GM21717 (cell line): Measurements from ENCODE around the gene ADAMTS12.

Experiments used
- ATAC-seq: cut with Tn5 transposase; IDR thresholded peaks from one replicate; pipeline ENCODE4 v1.9.1; 2021; ENCODE audit warnings: mild to moderate bottlenecking, moderate library complexity; ENCODE audit not compliant: unreplicated experiment

The ADAMTS12 gene

DNA sequence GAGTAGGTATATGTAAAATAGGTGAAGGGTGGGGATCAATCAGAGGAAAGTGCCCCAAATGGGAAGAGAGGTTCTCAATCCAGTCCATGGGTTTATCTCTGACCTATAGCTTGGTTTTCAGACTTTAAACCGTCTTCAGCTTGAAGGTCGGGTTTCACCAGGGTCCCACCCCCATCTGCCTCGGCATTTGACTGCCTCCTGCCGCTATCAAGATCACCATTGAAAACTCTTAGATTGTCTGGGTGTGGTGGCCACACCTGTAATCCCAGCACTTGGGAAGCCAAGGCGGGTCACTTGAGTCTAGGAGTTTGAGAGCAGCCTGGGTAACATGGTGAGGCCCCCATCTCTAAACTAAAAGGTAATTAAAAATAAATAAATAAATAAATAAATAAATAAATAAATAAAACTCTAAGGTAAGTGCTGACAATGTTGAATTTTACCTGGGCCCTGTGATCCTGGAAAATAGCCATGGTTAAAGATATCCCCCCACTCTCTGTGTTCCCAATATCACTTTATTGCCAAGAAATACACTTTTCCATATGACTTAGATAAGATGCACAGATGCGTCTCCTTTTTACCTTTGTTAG, 402.2 kb downstream of the ADAMTS12 start:
- ATAC-seq = no peak

DNA sequence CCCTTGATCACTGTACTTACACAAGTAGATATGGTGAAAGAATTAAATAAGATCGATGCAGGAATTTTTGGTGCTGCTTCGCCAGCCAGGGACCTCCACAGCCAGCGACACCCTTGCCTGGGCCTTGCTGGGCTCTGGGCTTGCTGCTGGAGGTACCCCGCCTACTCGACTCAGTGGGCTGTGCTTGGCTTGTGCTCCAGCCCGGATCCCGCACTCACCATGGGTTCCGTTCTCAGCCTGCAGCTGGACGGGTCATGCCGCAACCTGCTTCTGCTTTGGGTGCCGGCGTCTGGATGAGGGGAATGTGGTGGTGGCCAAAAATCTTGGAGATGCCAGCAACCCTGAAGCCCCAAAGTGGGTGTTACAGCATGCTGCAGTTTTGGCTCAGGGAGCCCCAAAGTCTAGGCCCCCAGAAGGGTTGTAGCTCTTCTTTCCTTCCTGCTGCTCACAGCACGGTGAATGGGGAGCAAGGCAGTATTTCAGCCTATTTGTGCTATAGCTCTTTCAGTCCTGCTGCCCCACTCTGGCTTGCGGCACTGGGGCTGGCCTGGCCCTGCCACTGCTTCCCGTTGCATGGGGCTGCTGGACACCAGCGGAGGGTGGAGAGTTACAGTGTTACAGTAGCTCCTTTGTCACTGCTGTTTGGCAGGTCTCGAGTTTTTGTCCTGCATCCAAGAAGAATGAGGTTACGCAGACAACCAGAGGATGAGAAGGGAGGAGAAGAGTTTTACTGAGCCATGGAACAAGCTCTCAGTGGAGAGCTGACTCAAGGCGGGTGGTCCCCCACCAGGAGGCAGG, 403.0 kb downstream of the ADAMTS12 start:
- ATAC-seq = no peak

DNA sequence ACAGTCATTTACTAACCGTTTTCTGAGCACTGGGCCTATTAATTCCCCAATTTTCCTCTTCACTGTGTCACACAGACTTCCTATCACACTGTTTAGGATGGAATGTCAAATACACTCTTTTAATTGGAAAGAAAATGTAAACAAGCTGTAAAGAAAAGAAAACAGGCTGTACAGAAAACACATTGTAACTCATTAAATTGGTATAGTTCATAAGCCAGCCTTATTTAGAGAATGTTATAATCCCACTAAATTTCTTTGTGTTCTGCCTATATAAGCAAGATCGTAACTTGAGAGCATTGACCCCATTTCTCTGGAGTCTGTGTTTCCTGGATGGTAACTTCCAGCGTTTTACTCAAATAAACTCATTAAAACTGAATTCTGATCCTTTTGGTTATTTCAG, 404.6 kb downstream of the ADAMTS12 start:
- ATAC-seq = no peak

DNA sequence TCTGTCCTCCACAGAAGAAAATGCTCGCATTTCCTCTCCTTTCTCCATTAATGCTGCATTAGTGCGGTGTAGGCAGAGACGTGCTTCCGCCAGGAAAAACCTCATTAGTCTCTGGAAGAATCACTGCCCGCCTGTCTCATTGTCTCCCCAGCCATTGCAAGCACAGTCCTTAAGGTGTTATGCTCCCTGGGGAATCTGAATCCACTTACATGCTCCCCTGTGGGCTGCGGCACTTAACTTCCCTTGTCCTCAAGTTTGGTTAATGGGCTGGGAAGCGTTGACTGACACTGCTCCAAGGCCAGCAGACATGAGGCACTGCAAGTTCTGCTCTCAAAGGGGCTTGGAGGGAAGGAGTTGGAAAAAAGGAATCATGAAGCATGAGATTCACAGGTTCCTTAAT, 409.5 kb downstream of the ADAMTS12 start:
- no peak for ATAC-seq

DNA sequence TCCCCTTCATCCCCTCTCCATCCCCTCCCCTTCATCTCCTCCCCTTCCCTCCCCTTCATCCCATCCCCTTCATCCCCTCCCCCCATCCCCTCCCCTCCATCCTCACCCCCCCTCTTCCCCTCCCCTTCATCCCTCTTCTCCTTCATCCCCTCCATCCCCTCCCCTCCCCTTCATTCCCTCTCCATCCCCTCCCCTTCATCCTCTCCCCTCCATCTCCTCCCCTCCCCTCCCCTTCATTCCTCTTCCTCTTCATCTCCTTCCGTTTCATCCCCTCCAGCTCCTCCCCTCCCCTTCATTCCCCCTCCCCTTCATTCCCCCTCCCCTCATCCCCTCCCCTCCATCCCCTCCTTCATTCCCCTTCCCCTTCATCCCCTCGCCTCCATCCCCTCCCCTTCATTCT, 410.9 kb downstream of the ADAMTS12 start:
- no peak for ATAC-seq

DNA sequence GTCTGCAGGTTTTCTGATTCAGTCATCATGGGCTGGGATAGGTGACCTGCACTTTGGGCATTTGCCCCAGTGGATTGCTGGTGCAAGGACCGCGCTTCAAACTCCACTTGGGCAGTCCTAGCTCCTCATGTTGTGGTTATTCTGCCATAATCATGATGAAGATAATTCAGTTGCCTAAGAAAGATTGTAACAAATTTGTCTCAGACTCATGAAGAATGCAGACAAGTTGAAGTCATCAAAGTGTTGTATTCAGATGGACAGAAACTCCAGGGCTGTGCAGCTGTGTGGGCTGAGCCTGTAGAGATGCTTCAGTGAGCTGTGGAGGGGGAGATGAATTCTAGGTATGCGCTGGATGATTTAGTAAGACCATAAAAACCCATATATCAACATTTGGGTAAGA, 412.5 kb downstream of the ADAMTS12 start:
- ATAC-seq = no peak

DNA sequence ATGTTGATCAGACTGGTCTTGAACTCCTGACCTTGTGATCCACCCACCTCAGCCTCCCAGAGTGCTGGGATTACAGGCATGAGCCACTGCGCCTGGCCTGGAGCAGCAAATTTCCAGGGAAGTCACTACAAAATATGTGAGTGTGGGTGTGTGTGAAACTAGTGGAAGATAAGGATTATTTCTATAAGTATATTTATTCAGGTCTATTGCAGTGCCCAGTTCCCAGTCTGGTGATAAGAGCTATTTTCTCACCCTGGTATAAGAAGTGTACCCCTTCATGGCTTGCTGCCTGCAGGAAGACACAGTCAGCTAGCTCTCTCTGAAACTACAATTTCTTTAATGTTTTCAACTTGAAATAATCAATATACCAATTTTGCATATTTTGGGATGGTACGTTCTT, 414.0 kb downstream of the ADAMTS12 start:
- no peak for ATAC-seq

DNA sequence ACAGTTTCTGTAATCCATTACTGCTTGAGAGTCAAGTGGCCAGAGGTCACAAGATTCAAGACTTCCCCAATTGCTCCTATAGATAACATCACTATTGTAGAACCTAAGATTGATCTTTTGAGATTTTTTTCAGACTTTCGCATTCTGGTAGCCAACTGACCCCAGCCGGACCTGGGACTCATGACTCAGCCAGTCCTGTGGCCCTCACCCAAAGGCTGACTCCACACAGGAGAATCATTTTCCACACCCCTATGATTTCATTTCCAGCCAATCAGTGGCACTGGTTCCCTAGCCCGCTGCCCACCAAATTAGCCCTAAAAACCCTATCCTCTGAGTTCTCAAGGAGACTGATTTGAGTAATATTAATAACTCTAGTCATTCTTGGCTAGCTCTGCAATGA, 414.8 kb downstream of the ADAMTS12 start:
- ATAC-seq = no peak

DNA sequence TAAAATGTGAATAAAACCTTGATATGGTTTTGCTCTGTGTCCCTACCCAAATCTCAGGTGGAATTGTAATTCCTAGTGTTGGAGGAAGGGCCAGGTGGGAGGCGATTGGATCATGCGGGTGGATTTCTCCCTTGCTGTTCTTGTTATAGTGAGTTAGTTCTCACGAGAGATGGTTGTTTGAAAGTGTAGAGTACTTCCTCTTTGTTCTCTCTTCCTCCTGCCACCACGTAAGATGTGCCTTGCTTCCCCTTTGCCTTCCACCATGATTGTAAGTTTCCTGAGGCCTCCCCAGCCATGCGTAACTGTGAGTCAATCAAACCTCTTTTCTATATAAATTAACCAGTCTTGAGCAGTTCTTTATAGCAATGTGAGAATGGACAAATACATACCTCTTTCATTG, 416.1 kb downstream of the ADAMTS12 start:
- no peak for ATAC-seq

DNA sequence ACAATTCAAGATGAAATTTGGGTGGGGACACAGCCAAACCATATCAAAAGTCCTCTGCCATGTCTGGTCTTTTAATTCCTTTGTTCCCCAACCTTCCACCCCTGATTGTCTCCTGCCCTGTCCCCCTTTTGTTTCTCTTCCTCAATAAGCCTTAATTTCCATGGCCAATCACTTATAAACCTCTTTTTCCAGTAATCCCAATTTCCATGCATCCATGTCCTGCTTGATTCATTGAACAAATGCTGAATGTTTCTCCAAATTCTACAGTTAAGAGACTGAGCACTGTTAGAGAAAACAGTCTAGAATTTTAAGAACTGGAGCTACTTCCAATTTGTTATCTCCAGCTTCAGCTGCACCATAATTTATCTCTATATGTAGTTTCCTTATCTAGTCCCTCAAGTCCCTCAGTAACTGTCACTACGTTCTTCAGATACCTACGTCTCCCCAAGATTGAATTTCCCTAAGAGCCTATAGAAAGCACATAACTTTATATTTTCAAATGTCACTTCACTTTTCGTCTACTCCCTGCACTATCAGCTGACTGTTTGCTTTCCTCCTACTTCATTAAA, 416.8 kb downstream of the ADAMTS12 start:
- ATAC-seq = no peak

DNA sequence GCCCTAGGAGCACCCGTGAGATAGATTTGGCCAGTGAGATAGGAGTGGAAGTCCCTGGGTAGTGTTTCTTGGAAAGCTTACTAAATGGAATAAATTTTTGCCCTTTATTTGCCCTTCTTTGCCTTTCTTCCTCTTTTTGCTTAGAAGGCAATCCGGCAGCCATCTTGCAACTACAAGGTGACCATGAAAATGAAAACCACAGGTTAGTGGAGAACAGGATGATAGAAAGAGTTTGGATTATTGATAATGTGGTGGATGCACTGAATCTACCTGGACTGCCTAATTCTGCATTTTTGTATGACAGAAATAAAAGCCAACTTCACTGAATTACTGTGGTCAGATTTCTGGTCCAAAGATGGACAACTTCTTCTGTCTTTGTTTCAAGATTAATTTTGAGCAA, 417.8 kb downstream of the ADAMTS12 start:
- ATAC-seq = no peak
